Measurements from ENCODE around the gene DPF3.

DNA sequence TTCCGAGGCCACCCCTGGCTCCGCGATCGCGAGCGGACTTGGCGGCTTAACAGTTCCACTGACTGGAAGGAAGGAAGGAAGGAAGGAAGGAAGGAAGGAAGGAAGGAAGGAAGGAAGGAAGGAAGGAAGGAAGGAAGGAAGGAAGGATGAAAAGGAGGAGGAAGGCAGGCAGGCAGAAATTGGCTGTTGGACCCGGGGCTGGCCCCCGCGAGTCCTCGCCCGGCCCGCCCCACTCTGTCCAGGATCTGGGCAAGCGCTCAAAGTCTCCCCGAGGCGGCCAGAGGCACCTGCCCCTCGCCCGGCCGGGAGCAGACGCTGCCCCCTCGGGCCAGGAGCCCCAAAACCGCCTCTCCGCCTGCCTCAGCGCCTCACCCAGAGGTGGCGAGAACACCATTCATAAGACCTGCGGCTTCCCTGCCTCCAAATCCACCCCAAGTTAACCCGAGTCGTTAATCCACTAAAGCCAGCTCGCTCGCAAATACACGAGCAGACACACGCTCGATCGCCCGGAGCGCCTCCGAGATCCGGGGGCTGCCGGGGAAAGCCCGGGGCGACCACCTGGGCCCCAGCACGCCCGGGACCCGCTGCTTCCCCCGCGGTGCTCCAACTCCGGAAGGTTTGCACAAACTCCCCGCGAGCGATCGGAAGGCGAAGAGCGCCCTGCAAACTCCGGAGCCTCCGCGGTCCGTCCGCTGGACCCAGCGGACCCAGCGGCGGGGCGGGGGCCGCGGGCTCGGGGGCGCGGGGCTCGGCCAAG is 844 bp downstream of the DPF3 start:
- no peak for TF ChIP-seq GATA2 (IDR thresholded peaks at IDR 0.05; ENCODE audit: low read depth, low read length)
- TF ChIP-seq GATA3 (IDR thresholded peaks at IDR 0.05; ENCODE audit: low read depth, low read length) = no peak
